ENCODE data around the gene PHC1.
"Not testable (repeated sequence)": the region's sequence is repeated elsewhere in the genome, so short reads cannot be mapped to it uniquely, and the experiment has no call there.

PHC1 gene

GRCh38 chr12:8914033-8914715 is at the start of gene PHC1:
PHC1 (plus strand) TSS chr12:8914509; CDS start chr12:8917678, 3,169 bp downstream.
- peak; percentile 97 for DNase-seq (ENCODE audit: low spot score)

- no peak for DNase-seq (ENCODE audit: low spot score)
Observed at GRCh38 chr12:8866429-8866828, 47.9 kb upstream of the PHC1 start.

GRCh38 chr12:8867009-8867408 is 47.3 kb upstream of the PHC1 start:
- DNase-seq (ENCODE audit: low spot score): no peak

DNA sequence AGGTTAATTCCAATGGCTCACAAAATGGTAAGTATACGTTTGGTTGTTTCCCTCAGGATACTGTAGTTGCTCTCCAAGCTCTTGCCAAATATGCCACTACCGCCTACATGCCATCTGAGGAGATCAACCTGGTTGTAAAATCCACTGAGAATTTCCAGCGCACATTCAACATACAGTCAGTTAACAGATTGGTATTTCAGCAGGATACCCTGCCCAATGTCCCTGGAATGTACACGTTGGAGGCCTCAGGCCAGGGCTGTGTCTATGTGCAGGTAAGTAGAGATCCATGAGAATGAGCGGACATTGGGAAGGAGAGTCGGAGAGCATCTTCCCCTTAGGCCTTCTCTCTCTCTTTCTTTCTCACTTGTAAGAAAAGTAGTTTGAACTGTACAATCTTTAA is 46.5 kb upstream of the PHC1 start:
- DNase-seq (ENCODE audit: low spot score): no peak

- DNase-seq (ENCODE audit: low spot score): no peak
Observed at GRCh38 chr12:8870586-8870985, 43.7 kb upstream of the PHC1 start.

- no peak for DNase-seq (ENCODE audit: low spot score)
Observed at GRCh38 chr12:8871068-8871467, 43.2 kb upstream of the PHC1 start.

GRCh38 chr12:8876887-8877286 is 37.4 kb upstream of the PHC1 start:
- DNase-seq (ENCODE audit: low spot score): no peak

- no peak for DNase-seq (ENCODE audit: low spot score)
Observed at GRCh38 chr12:8886502-8887284, 27.6 kb upstream of the PHC1 start.

- DNase-seq (ENCODE audit: low spot score): no peak
Observed at GRCh38 chr12:8887285-8887715, 27.0 kb upstream of the PHC1 start.

- DNase-seq (ENCODE audit: low spot score): peak; percentile 75
Observed at GRCh38 chr12:8890313-8891085, 23.8 kb upstream of the PHC1 start.

GRCh38 chr12:8891976-8892375 is 22.3 kb upstream of the PHC1 start:
- no peak for DNase-seq (ENCODE audit: low spot score)

- no peak for DNase-seq (ENCODE audit: low spot score)
Observed at GRCh38 chr12:8894378-8894777, 19.9 kb upstream of the PHC1 start.

GRCh38 chr12:8894986-8895385 is 19.3 kb upstream of the PHC1 start:
- no peak for DNase-seq (ENCODE audit: low spot score)

GRCh38 chr12:8897081-8897480 is 17.2 kb upstream of the PHC1 start:
- DNase-seq (ENCODE audit: low spot score): no peak

GRCh38 chr12:8899830-8900229 is 14.5 kb upstream of the PHC1 start:
- no peak for DNase-seq (ENCODE audit: low spot score)

GRCh38 chr12:8902703-8903102 is 11.6 kb upstream of the PHC1 start:
- not testable (repeated sequence) for DNase-seq (ENCODE audit: low spot score)

GRCh38 chr12:8903646-8904045 is 10.7 kb upstream of the PHC1 start:
- no peak for DNase-seq (ENCODE audit: low spot score)

DNA sequence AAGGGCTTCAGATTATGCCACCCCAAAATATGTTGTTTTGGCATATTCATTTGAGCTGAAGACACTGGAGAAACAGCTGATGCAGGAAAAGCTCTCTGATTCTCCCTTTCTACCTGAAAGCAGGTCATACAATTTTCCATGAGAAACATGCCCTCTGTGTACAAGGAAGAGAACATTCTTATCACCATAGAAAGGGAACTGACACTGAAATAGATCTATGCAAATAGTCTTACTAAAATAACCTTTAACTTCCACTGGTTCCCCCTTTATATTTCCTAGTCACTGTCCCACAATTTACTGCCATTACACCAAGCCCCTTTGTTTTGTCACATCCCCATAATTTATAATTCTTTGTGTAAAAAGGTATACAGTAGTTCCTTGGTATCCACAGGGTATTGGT is 9.6 kb upstream of the PHC1 start:
- DNase-seq (ENCODE audit: low spot score): no peak

GRCh38 chr12:8905546-8905945 is 8.8 kb upstream of the PHC1 start:
- DNase-seq (ENCODE audit: low spot score): no peak

DNA sequence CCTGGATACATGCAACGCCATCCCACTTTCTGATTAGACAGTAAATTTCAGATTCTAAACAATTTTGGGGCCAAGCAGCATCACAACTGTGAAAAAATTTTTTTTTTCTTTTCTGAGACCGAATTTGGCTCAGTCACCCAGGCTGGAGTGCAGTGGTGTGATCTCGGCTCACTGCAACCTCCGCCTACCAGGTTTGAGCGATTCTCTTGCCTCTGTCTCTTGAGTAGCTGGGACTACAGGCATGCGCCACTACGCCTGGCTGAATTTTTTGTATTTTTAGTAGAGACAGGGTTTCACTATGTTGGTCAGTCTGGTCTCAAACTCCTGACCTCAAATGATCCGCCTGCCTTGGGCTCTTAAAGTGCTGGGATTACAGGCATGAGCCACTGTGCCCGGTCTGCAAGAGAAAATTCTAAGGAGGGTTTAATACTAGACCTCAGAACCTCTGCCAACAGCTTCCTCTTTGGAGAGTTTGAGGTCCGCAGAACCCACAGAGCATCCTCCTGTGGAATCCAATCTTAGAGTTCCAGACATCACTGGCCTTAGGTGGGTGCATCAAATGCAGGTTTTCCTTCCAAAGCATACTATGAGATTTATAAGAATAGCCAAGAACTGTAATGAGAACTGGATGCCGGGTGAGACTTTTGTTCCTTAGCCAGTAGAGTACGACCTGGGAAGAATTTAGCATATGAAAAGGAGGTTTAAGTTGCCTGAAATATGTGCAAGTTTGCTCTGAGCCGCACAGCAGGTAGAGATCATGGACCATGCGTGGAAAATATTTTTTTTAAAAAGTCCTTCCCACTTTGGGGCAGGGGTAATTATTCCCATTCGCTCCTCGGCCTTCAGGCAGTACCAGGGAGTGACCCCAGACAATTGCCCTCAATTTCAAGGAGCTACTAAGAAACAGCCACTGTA is 7.8 kb upstream of the PHC1 start:
- no peak for DNase-seq (ENCODE audit: low spot score)

GRCh38 chr12:8907513-8907912 is 6.8 kb upstream of the PHC1 start:
- no peak for DNase-seq (ENCODE audit: low spot score)

- DNase-seq (ENCODE audit: low spot score): no peak
Observed at GRCh38 chr12:8909752-8910151, 4.6 kb upstream of the PHC1 start.

Measured in D341Med (cell line).